NCI-H2081 (cell line): Measurements from ENCODE around the gene TCERG1.

Experiments used
- DNase-seq, 2 experiments: peaks; one replicate each; lab custom pipeline; 2025; lab: John Stamatoyannopoulos, UW

Gene TCERG1

DNA sequence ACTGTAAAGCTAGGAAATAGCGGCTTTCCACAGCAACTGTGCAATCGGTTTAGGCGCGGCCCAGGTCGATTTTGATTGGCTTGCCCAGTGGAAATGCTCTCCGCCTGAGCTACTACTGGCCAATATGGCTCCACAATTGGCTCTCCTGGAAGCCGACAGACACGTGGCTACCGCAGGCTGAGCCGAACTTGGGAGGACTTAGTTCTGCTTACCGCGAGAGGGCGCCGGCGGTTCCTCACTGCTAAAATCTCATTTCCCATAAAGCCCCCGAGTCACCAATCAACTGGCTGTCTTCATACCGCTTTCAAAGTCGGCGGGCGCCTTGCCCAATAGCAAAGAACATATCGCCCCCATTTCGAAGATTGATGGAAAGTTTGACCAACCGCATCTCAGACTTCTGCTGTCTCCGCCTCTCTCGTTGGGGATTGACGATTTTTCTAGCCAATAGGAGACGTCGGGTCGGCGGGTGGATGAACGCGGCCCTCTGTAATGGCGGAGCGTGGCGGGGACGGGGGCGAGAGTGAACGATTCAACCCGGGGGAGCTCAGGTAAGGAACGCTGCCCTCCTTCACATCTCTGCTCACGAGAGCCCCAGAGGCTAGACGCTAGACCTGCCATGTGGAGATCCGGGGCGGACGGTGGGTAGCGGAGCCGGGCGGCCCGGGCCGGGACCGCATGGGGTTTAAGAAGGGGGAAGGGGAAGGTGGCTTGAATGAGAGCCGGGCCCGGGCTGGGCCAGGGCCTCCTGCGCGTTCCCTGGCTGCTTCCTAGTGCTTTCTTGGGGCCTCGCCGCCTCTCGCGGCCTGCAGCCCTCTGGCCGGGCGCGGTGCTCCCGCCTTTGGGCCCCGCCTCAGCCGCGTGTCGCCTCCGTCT lies at the start of gene TCERG1:
Gene TCERG1, plus strand, starts transcription at position 473 of the 873 bp plus-strand sequence. Its CDS starts 17 bp downstream, at position 490.
- peak; percentile 98 to 99 for DNase-seq

GRCh38 chr5:146398826-146399225 lies 48.3 kb upstream of the TCERG1 start:
- no peak for DNase-seq

GRCh38 chr5:146399481-146399880 lies 47.7 kb upstream of the TCERG1 start:
- no peak for DNase-seq

- no peak for DNase-seq
Observed at GRCh38 chr5:146400201-146400600, 46.9 kb upstream of the TCERG1 start.

DNA sequence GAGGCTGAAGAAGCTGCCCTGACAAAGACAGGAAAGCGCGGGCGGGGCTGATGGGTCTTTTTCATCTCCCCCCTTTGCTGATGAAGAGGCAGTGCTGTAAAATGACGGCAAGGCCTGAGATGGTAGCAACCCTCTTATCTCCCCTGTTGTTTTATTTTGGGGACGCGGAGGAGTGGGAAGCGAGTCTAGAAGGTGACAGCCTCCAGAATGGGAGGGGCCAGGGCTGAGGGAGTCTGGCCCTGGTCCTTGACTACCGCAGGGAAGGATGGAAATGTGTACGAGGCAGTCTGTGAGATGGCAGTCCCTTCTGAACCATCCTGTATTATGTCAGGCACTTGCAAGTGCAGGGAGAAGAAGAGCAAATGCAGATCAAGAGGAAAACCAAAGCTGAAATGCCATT lies 46.1 kb upstream of the TCERG1 start:
- DNase-seq, result no peak

- no peak for DNase-seq
Observed at GRCh38 chr5:146402949-146403348, 44.2 kb upstream of the TCERG1 start.

- no peak for DNase-seq
Observed at GRCh38 chr5:146409054-146409671, 38.0 kb upstream of the TCERG1 start.

GRCh38 chr5:146410272-146410671 lies 36.9 kb upstream of the TCERG1 start:
- DNase-seq, result no peak

GRCh38 chr5:146419696-146420095 lies 27.4 kb upstream of the TCERG1 start:
- DNase-seq, result no peak

DNA sequence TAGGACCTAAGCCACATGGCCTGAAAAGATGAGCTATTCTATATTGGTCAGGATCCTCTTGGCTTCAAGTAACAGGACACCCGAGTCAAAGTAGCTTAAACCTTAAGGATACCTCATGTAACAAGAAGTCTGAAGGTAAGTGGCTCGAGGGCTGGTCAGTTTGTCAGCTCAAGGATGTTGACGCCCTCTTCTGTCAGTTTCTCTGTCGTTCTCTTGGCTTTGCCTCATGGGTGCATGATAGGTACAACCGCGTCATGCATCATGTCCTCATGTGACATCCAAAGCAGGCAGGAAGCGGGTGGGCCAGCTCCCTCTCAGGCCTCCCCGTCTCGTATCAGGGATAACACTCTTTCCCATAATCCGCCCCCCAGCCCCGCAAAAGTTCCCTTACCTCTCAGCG lies 22.1 kb upstream of the TCERG1 start:
- DNase-seq, result no peak

GRCh38 chr5:146426305-146426704 lies 20.8 kb upstream of the TCERG1 start:
- DNase-seq, result no peak

GRCh38 chr5:146426853-146427618 lies 20.1 kb upstream of the TCERG1 start:
- peak; percentile 13 to 40 for DNase-seq

DNA sequence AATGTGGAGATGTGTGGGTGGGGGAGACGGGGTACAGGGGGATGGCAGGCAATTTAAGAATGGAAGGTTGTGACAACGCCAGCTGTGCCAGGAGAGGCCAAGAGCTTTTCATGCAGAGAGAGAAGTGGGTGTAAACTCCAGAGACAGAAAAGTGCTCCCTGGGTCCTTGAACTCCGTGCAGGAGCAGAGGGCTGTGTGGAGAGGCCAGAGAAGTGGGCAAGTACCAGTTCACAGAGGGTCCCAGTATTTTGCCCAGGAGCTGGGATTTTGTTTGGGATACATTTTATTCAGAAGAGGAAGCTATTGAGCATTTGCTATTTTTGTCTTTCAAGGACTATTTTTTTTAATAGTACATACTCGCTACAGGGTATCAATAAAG lies 19.5 kb upstream of the TCERG1 start:
- no peak for DNase-seq

DNA sequence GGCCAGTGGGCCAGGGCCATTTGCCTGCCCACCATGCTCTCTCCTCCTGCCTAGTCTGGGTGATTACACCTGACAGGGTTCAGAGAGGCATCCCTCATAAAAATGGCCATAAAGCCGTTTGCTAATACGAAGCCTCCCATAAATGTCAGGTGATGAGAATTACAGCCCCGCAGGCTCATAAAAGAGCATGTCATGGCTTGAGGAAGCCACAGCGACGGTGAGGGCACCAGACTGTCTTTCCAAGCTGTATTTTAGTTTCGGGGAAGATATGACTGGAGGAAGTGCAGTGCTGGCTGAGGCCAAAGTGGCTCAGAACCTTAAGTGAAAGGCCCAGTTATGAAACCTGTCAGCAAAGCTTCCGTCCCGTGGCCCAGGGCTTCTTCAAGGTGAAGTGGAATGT lies 18.5 kb upstream of the TCERG1 start:
- no peak for DNase-seq

GRCh38 chr5:146440353-146440752 lies 6.8 kb upstream of the TCERG1 start:
- no peak for DNase-seq

DNA sequence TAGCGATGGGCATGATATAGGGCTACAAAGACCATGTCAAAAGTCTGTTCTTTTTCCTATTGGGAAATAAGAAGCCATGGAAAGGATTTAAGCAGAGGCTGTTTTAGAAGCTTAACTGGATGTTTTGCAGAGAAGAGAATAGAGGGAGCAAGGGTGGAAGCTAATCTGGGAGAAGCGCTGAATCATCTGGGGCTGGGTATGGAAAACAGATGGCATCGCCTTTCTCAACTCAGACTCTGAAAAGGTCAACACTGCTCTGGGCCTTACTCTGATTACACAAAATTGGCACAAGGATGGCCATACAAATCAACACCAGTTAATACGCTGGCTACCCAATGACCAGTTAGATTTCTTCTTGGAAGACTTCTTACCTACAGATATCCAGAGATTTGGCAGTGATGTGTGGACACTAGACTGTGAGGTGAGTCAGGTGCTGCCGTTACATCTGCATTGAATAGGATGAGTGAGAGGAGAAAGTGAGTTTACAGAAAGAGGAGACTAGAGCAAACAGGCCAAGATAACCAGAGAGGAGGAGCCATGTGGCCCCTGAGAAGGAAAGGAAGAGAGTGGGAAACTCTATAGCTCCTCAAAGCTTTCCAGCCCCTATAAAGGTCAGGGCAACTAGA lies 6.2 kb upstream of the TCERG1 start:
- DNase-seq, result no peak

- DNase-seq, result no peak
Observed at GRCh38 chr5:146441896-146442295, 5.2 kb upstream of the TCERG1 start.

- peak in 1 of 2 experiments; percentile 35 for DNase-seq
Observed at GRCh38 chr5:146447734-146448380, 724 bp downstream of the TCERG1 start.

DNA sequence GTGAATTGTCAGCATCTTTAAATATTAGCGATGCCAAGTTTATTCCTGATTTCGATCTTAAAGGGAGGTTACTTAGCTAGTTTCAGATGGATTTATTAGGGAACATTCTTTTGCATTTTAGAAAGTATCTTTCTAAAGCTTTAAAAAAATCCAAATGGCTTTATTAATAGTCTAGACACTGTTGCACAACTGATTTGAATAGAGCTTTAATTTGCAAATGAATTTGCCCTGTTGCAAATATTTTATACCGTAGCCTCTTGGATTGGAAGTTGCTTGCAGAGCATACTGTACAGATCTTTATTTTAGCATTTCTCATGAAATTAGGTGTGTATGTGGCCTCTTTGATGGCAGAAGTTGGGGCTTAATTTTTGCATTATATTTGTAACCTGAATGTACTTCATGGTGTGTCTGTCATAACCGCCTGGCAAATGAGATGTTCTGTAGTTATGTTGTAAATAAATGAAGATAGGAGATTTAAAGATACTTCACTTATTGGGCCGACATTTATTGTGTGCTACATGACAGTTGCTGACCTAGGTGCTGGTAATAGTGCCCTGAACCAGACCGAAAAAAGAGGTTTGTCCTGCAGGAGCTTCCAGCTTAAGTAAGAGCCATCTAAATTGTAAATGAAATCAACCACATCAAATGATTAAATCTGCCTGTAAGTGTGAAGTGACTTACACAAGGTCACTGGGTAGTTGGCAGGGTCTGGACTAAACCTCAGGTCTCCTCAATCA lies 1.8 kb downstream of the TCERG1 start:
- DNase-seq, result no peak

- no peak for DNase-seq
Observed at GRCh38 chr5:146450002-146450401, 2.9 kb downstream of the TCERG1 start.

DNA sequence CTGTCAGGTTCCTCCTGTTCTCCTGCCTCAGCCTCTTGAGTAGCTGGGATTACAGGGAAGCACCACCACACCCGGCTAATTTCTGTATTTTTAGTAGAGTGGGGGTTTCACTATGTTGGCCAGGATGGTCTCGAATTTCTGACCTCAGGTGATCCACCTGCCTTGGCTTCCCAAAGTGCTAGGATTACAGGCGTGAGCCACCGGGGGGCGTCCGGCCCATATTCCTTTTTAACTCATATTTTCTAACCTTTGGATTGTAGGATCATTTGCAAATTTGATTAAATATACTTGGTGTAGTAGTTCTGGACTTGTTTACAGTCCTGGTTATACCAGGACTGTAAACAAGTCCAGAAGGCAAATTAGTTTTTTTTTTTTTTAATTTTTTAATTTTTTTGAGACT lies 4.3 kb downstream of the TCERG1 start:
- no peak for DNase-seq
